AG20443 (cell line): ENCODE results near the gene TFEB.

Experiments used
- DNase-seq: peaks from one replicate; pipeline ENCODE4 v3.0.0; 2012; ENCODE audit warnings: low spot score, mixed read lengths

Gene TFEB

DNA sequence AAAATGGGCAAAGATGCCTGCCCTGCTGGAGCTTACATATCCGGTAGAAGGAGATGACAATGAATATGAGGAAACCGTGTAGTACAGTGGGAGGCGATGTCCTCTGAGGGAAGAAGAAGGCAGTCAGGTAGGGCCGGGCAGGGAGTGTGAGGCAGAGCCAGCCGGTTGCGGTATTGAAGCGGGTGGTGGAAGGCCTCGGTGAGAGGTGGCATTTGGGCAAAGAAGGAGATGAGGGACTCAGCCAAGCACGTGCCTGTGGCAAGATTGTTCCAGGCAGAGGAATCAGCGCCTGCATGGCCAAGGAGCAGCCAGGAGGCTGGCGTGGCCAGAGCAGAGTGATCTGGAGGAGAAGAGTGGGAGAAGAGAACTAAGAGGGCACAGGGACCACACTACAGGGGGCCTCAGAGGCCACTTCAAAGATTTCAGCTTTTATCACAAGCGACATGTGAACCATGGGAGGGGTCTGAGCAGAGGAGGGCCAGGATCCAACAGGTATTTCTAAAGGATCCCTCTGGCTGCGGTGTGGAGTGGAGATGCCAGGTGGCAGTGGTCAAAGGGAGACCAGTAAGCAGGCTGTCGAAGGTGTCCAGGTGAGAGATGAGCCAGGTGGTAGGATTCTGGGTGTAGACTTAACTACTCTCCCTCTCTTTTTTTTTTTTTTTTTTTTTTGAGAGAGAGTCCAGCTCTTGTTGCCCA lies 83.3 kb downstream of the TFEB start:
- no peak for DNase-seq

GRCh38 chr6:41651246-41651961 lies 84.0 kb downstream of the TFEB start:
- no peak for DNase-seq

DNA sequence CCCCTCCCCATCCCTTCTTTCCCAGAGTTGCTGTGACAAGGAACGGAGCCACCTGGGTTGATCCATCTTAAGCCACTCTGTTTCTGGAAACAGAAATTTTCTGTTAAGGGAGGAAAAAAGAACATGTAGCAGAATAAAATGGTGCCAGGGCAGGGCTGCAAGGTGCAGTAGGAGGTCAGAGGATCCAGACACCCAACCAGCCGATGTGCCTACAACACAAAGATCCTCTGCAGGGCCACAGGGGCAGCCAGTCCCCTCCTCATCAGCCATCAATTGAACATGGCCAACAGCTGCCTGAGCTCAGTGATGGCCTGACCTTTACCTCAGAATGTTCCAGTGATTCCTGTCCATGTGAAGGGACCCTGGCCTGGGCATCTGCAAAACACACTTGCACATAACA lies 85.3 kb downstream of the TFEB start:
- DNase-seq: no peak

- DNase-seq: no peak
Observed at GRCh38 chr6:41649596-41649995, 85.8 kb downstream of the TFEB start.

- no peak for DNase-seq
Observed at GRCh38 chr6:41648921-41649320, 86.5 kb downstream of the TFEB start.

DNA sequence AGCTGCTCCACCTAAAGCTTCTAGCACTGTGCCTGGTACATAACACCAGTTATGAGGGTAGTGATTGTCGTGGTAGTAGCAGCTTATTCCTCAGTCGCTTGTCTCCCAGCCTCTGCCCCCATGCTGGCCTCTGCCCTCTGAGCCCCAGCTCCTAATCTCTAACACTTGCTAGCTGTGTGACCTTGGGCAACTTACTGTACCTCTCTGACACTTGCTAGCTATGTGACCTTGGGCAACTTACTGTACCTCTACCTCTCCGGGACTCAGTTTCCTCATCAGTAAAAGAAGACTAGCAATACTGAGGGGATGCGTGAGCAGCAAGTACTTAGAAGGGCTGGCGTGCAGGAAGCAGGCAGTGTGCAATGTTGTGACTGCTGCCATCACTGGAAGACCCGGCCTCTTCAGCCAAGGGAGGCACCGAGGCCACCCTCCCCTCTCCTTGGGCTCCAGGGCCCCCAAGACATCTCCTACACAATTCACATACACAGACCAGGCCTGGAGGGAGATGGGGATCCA lies 87.3 kb downstream of the TFEB start:
- DNase-seq: no peak

- DNase-seq: no peak
Observed at GRCh38 chr6:41647061-41647511, 88.3 kb downstream of the TFEB start.

GRCh38 chr6:41646026-41646795 lies 89.2 kb downstream of the TFEB start:
- DNase-seq: no peak

GRCh38 chr6:41645007-41645618 lies 90.3 kb downstream of the TFEB start:
- DNase-seq: no peak

- DNase-seq: no peak
Observed at GRCh38 chr6:41644297-41644879, 91.0 kb downstream of the TFEB start.

GRCh38 chr6:41643899-41644269 lies 91.5 kb downstream of the TFEB start:
- no peak for DNase-seq

DNA sequence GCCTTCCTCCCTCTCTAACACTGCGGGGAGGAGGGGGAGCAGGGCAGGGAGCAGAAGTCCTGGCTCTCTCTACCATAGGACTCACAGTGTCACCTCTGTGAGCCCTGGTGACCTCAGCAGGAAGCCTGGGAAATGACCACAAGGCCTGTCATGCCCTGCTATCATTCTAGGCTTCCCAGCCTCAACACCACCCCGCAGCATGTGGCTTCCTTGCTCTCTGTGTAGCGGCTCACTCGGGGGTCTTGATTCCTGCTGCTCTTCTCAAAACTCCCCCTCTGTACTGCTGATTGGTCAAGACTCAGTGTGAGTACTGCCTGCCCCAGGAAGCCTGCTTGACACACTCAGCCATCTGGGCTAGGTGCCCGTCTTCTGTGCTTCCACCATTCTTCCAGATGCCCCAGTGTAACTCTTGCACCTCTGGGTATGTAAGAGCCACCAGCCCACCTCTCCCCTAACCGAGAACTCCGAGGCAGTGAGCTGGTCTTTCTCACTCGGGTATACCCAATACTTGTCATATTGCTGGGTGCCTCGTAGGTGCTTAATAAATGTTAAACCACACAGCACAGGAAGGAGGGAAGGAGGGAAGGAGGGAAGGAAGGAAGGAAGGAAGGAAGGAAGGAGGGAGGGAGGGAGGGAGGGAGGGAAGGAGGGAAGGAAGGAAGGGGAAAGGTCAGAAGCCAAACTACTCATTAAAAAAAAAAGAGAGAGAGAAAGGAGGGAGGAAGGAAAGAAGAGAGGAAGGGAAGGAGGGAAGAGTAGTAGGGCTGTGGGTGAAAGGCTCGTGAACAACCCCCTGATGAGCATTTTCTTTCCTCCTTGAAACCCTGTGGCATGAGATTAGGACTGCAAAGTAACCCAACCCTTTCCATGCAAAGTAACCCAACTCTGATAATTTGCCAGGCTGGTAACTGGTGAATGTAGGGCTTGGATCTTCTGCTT lies 92.2 kb downstream of the TFEB start:
- no peak for DNase-seq

DNA sequence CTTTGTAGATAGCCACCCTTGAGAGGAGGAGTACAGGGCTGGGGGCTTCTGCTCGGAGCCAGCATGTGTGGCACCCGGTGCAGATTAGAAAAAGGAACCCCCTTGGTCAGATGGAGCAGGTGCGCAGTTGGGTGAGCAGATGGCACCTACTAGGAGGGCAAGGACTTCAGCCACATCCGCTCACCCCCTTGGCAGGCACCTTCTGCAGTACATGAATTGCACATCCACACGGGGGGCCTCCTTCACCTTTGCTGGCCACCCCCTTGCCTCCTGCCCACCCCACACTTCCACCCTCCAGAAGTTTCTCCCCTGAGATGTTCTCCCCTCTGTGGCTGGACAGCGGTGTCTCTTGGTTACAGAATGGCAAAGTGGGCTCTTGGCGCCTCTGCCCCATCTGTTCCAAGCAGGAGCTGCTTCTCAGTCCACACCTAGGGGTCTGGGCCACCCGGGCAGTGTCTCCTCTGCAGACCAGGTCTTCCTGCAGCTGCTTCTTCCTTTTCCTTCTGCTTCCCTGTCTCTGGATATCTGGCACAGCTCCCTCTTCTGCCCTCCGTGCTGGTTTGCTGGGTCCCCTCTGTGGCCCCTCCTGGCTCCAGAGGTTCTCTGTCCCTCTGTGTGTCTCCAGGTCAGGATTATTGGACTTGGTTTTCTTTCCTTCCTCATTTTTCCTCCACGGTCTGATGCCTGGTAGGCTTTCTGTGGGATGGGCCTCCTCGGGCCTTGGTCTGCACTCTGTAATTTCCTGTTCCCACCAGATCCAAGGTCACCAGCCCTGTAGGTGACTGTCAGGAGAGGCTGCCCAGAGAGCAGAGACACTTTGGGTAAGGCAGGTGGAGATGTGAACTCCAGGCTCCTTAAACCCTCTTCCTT lies 93.1 kb downstream of the TFEB start:
- no peak for DNase-seq

DNA sequence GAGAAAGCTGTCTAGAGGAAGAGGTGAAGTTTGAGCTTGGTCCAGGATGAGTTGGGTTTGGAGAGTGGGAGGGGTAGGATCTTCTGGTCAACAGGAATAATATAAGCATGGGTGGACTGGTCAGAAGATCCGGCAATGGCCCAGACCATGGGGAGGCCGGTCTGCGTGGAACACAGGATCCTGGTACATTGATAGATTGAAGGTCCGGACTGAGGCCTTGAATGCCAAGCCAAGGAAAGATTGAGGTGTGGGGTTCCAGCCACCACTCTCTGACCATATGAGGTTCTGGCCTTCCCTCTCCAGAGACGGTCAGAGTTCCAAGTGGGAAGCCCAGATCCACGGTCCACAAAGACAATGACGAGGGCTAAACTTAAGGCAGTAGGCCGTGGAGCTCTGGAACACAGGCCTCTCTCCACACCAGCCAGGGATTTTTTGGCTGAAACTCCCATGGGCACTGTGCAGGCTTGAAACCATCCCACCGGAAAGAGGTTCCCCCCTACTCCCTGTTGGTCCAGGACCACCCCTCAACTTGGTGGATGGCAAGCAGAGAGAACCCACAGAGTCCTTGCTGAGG lies 94.0 kb downstream of the TFEB start:
- no peak for DNase-seq

GRCh38 chr6:41640426-41640825 lies 95.0 kb downstream of the TFEB start:
- DNase-seq: no peak

DNA sequence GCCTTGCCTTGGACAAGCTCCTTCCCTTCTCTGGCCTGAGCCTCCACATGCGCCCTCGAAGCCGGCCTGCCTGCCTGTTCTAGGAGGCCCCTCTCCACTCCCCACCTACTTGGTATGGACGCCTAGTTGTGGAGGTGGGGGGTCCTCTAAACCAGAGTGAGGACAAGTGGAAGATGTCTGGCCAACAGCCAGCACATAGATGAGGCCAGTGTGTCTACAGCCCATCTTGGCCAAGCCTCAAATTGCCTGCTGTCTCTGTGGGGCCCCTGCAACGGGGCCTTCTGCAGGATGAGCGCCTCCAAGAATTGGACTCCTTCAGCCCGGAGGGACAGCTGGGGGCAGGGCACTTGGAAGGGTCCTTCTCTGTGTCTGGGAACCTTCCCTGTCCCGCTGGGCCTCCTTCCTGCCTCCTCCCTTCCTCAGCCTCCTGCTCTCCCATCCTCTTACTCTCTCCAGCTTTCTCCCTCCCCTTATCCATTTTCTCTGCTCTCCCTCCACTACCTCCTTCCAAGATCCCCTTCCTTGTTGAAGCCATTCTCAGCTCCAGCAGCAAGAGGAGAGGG lies 95.5 kb downstream of the TFEB start:
- no peak for DNase-seq

DNA sequence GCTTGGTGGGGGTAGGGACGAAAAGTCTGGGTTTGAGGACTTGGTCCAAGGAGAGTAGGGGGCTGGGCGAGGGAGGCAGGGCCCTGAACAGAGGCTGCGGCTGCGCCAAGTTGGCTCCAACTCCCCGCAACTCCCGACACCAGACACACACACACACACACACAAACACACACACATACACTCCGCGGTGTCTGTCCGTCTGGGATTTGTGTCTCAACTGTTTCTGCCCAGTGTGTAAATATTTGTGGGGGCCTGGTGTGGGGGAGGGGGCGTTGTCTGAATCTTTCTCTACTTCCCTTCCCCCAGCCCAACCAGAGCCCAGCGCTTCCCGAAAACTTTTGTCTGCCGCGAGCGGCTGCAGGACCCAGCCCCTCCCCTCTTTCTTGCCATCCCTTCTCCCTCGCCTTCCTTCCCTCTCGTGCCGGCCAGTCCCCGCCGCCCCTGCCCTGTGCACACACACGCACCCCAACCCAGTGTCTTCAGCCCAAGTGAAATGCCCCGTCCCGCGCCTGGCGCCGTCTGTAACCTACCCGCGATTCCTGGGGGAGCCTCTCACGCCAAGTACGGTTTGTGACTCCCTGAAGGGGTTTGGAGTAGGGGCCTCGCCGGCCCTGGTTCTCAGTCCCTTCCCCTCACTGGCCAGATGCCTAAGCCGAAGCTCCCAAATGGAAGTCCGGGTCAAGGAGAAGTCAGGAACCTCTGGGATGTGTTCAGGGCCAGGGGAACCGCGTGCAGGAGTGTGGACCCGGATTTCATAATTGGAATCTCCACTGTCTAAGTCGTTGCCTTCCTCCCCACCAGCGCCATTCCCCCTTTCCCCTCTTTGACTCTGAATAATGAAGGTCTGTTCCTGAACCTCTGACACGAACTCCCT lies 96.2 kb downstream of the TFEB start:
- no peak for DNase-seq
